ENCODE data around the gene KTN1. TPM values are rescaled to one million over a fixed set of nuclear protein-coding genes. Genes with fewer than 3 reads are reported as not detected.

KTN1 gene
- total RNA-seq, 1 experiment from 2014 or later = 138 TPM

- no TSS peak for BruUV-seq (replicated peaks)
- POLR2A ChIA-PET = no interaction called here
- intact Hi-C loops (cut with micrococcal nuclease; ENCODE audit: unreplicated experiment) = no loop called here
Observed at GRCh38 chr14:55638665-55639064, 58.7 kb downstream of the KTN1 start.

GRCh38 chr14:55641290-55641689, 61.3 kb downstream of the KTN1 start:
- no peak for TF ChIP-seq CTCF (IDR thresholded peaks at IDR 0.05; ENCODE audit: insufficient read depth in 1 of 2, low read depth in 1 of 2, low read length in 1 of 2, severe bottlenecking in 1 of 2, unreplicated experiment in 1 of 2)

More at GRCh38 chr14:55638665-55639064, 58.7 kb downstream of the KTN1 start:
- no peaks in the 10 kb centered on the region for H3K27me3 ChIP-seq (replicated peaks; ENCODE audit: control insufficient read depth, insufficient read depth, low read length)
- no peak for TF ChIP-seq CTCF (IDR thresholded peaks at IDR 0.05; ENCODE audit: insufficient read depth in 1 of 2, low read depth in 1 of 2, low read length in 1 of 2, severe bottlenecking in 1 of 2, unreplicated experiment in 1 of 2)
- CTCF ChIA-PET = no interaction called here
- H3K9me3 Mint-ChIP-seq (ENCODE audit: unreplicated experiment) = no peaks in the 10 kb centered on the region
- H3K36me3 Mint-ChIP-seq (ENCODE audit: insufficient read depth, unreplicated experiment) = peaks cover 50% of the 10 kb centered on the region
- no peak for DNase-seq
- no peaks in the 10 kb centered on the region for H3K27me3 Mint-ChIP-seq (ENCODE audit: insufficient read depth, unreplicated experiment)
- no peak overlapping the region for H3K27ac Mint-ChIP-seq (ENCODE audit: unreplicated experiment)
- H3K4me3 Mint-ChIP-seq (ENCODE audit: unreplicated experiment) = no peak overlapping the region
- no peaks in the 10 kb centered on the region for H3K36me3 ChIP-seq (ENCODE audit: control insufficient read depth, insufficient read depth, low read length)
- H3K4me1 Mint-ChIP-seq (ENCODE audit: low read depth, unreplicated experiment) = no peaks in the 10 kb centered on the region
- no peaks in the 10 kb centered on the region for H3K9me3 ChIP-seq
- H3K4me3 ChIP-seq (ENCODE audit: low read depth, low read length) = no peak overlapping the region
- no peaks in the 10 kb centered on the region for H3K4me1 ChIP-seq

GRCh38 chr14:55641954-55642353, 61.9 kb downstream of the KTN1 start:
- Mint-ChIP-seq H3K27me3 (ENCODE audit: insufficient read depth, unreplicated experiment) (no peaks in the 10 kb centered on the region), H3K4me1 (ENCODE audit: low read depth, unreplicated experiment) (peaks cover 11% of the 10 kb centered on the region), H3K27ac (ENCODE audit: unreplicated experiment) (no peak overlapping the region), H3K4me3 (ENCODE audit: unreplicated experiment) (no peak overlapping the region), H3K9me3 (ENCODE audit: unreplicated experiment) (no peaks in the 10 kb centered on the region), H3K36me3 (ENCODE audit: insufficient read depth, unreplicated experiment) (peaks cover 59% of the 10 kb centered on the region)
- Histone ChIP-seq H3K27me3 (replicated peaks; ENCODE audit: control insufficient read depth, insufficient read depth, low read length) (no peaks in the 10 kb centered on the region), H3K4me1 (no peaks in the 10 kb centered on the region), H3K36me3 (ENCODE audit: control insufficient read depth, insufficient read depth, low read length) (no peaks in the 10 kb centered on the region), H3K4me3 (ENCODE audit: low read depth, low read length) (no peak overlapping the region), H3K9me3 (no peaks in the 10 kb centered on the region)
- DNase-seq = no peak
- no TSS peak for BruUV-seq (replicated peaks)
- TF ChIP-seq CTCF (IDR thresholded peaks at IDR 0.05; ENCODE audit: insufficient read depth in 1 of 2, low read depth in 1 of 2, low read length in 1 of 2, severe bottlenecking in 1 of 2, unreplicated experiment in 1 of 2) = no peak
- intact Hi-C loops (cut with micrococcal nuclease; ENCODE audit: unreplicated experiment) = no loop called here
- ChIA-PET POLR2A (no interaction called here), CTCF (no interaction called here)

More at GRCh38 chr14:55641290-55641689, 61.3 kb downstream of the KTN1 start:
- no peaks in the 10 kb centered on the region for H3K9me3 ChIP-seq
- BruUV-seq (replicated peaks) = no TSS peak
- no peaks in the 10 kb centered on the region for H3K27me3 ChIP-seq (replicated peaks; ENCODE audit: control insufficient read depth, insufficient read depth, low read length)
- H3K27me3 Mint-ChIP-seq (ENCODE audit: insufficient read depth, unreplicated experiment) = no peaks in the 10 kb centered on the region
- intact Hi-C loops (cut with micrococcal nuclease; ENCODE audit: unreplicated experiment) = no loop called here
- H3K4me3 Mint-ChIP-seq (ENCODE audit: unreplicated experiment) = no peak overlapping the region
- ChIA-PET POLR2A (no interaction called here), CTCF (no interaction called here)
- no peaks in the 10 kb centered on the region for H3K4me1 ChIP-seq
- H3K36me3 Mint-ChIP-seq (ENCODE audit: insufficient read depth, unreplicated experiment) = peaks cover 61% of the 10 kb centered on the region
- no peak for DNase-seq
- peaks cover 11% of the 10 kb centered on the region for H3K4me1 Mint-ChIP-seq (ENCODE audit: low read depth, unreplicated experiment)
- no peak overlapping the region for H3K4me3 ChIP-seq (ENCODE audit: low read depth, low read length)
- no peaks in the 10 kb centered on the region for H3K9me3 Mint-ChIP-seq (ENCODE audit: unreplicated experiment)
- no peaks in the 10 kb centered on the region for H3K36me3 ChIP-seq (ENCODE audit: control insufficient read depth, insufficient read depth, low read length)
- no peak overlapping the region for H3K27ac Mint-ChIP-seq (ENCODE audit: unreplicated experiment)
